Kidney (tissue), 14 donors: Measurements from ENCODE around the gene DLX1. TPM values are rescaled to one million over a fixed set of nuclear protein-coding genes. Genes with fewer than 3 reads are reported as not detected.

Experiments used
- DNase-seq, 5 donors: peaks; one replicate each; pipeline ENCODE4 v3.0.0-alpha.2; 2013 to 2020
- FAIRE-seq: peaks from 2 replicates; lab custom pipeline; 2012; peaks lifted over from hg19 to GRCh38; lab: Jason Lieb, UNC
- H3K27ac ChIP-seq, 2 donors: one replicate each; pipeline ENCODE4 v1.7.0; 2013; ENCODE audit warnings: low read depth in 2 of 2, low read length in 2 of 2, inconsistent platforms in 1 of 2
- H3K27me3 ChIP-seq: one replicate; pipeline ENCODE4 v1.7.1; 2013; ENCODE audit warnings: low read length, inconsistent platforms; ENCODE audit not compliant: control insufficient read depth, insufficient read depth
- H3K36me3 ChIP-seq, 3 donors: one replicate each; pipeline versions ENCODE4 v1.7.0 to v1.7.1; 2013; ENCODE audit warnings: low read length in 3 of 3, control low read depth in 1 of 3, inconsistent platforms in 1 of 3; ENCODE audit not compliant: insufficient read depth in 3 of 3, control insufficient read depth in 2 of 3
- H3K4me1 ChIP-seq, 3 donors: one replicate each; pipeline versions ENCODE4 v1.7.0 to v1.7.1; 2013; ENCODE audit warnings: low read length in 3 of 3, inconsistent platforms in 1 of 3, low read depth in 1 of 3; ENCODE audit not compliant: control insufficient read depth in 2 of 3, insufficient read depth in 2 of 3
- H3K4me3 ChIP-seq, 3 donors: one replicate each; pipeline versions ENCODE4 v1.7.0 to v1.8.1; 2013; ENCODE audit warnings: low read length in 3 of 3, control low read depth in 1 of 3, inconsistent platforms in 1 of 3
- H3K9ac ChIP-seq, 3 donors: one replicate each; pipeline versions ENCODE4 v1.7.0 to v1.7.1; 2013; ENCODE audit warnings: low read length in 3 of 3, control low read depth in 1 of 3, inconsistent platforms in 1 of 3
- H3K9me3 ChIP-seq, 3 donors: one replicate each; pipeline versions ENCODE4 v1.7.0 to v1.7.1; 2013; ENCODE audit warnings: low read length in 3 of 3, control low read depth in 1 of 3, inconsistent platforms in 1 of 3; ENCODE audit not compliant: control insufficient read depth in 2 of 3, insufficient read depth in 1 of 3
- CTCF ChIP-seq: IDR thresholded peaks from 3 replicates; pipeline ENCODE4 v1.5.1; 2012; ENCODE audit warnings: mild to moderate bottlenecking, moderate library complexity, borderline replicate concordance; ENCODE audit not compliant: insufficient read depth; ENCODE audit errors: extremely low read depth
- intact Hi-C: fragments of 100-400 bp; cut with DNase I; formaldehyde crosslinking; loops from one replicate; pipeline ENCODE4 v1.11.1; 2022
- polyA plus RNA-seq: library from polyadenylated mRNA; stranded (reverse); fragments of 350-450 nt; fragmentation: Illumina TruSeq; extraction: RNeasy Lipid Tissue Mini Kit (QIAGEN cat#74804); gene quantifications from one replicate; pipeline ENCODE4 v1.2.3, GENCODE V29; 2014; ENCODE audit warnings: low read depth, low replicate concordance; ENCODE audit not compliant: insufficient read depth
- total RNA-seq: library from RNA; stranded (reverse); fragmentation: NEBNext Ultra II Directional; extraction: Animal tissue kit (Norgen Biotek cat#: 25700); gene quantifications from one replicate; pipeline ENCODE4 v1.2.1, GENCODE V29; 2021
- donor health status: control.
- donor health status: control.
- donor health status: control.
- donor health status: control.
- donor health status: control.
- donor health status: DM: yes; HTN: yes; CAD: no.
- donor health status: Normal renal cell carcinoma (clear cell type).

Gene DLX1
- total and polyA plus RNA-seq, 2 donors from 2014 or later, result not detected

DNA sequence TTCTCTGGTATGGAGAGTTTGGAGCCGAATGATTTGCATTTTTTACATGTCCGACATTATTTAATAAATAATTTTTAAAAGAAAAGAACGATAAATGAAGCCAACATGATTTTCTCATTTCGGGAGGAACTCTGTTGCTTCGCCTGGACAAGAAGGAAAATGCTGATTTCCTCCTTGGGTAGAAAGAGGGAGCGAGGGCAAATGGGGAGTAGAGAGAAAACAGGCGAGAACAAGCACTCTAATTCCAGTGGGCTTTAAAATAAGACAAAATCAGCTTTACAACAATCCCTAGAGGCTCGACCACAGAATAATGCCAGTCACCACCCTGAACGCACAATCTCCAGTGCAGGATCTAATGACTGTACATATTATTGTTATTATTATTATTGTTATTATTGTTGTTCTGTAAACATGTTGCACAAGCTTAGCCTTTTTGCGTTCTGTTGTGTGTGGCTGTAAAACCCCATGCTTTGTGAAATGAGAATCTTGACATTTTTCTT is 3.7 kb downstream of the DLX1 start:
- peak in 2 of 5 donors; percentile 19 to 37 for DNase-seq
- Histone ChIP-seq H3K9ac (no peak overlapping the region), H3K36me3 (no peaks in the 10 kb centered on the region), H3K27ac (no peak overlapping the region), H3K4me1 (peaks cover 0 to 17% (median 0%) of the 10 kb centered on the region in 3 donors), H3K27me3 (peaks cover 85% of the 10 kb centered on the region), H3K9me3 (peaks cover 0 to 6% (median 0%) of the 10 kb centered on the region in 3 donors), H3K4me3 (no peak overlapping the region)
- intact Hi-C loops, result no loop called here
- FAIRE-seq, result no peak
- no peak for TF ChIP-seq CTCF

DNA sequence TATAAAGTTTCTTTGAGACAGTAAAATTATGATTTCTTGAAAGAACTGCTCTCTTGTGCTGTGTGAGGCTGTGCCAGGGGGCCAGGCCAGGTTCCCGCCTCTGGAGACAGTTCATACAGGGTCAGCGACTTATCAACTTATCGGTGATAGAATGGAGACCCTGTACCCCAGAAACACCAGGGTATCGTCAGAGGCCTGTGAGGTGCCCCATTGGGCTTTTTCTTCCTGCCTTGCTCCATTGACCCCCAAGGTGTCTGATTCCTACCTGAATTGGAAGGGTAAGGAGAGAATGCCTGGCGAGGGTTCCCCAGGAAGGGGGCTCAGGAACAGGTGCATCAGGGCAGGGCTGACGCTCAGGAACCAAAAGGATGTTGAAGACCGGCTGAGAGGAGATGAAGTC is 4.3 kb downstream of the DLX1 start:
- Histone ChIP-seq H3K4me3 (no peak overlapping the region), H3K27me3 (peaks cover 81% of the 10 kb centered on the region), H3K36me3 (no peaks in the 10 kb centered on the region), H3K27ac (no peak overlapping the region), H3K4me1 (peaks cover 0 to 11% (median 0%) of the 10 kb centered on the region in 3 donors), H3K9ac (no peak overlapping the region), H3K9me3 (peaks cover 0 to 6% (median 0%) of the 10 kb centered on the region in 3 donors)
- DNase-seq (no peak), FAIRE-seq (no peak)
- intact Hi-C loops, result no loop called here
- no peak for TF ChIP-seq CTCF

DNA sequence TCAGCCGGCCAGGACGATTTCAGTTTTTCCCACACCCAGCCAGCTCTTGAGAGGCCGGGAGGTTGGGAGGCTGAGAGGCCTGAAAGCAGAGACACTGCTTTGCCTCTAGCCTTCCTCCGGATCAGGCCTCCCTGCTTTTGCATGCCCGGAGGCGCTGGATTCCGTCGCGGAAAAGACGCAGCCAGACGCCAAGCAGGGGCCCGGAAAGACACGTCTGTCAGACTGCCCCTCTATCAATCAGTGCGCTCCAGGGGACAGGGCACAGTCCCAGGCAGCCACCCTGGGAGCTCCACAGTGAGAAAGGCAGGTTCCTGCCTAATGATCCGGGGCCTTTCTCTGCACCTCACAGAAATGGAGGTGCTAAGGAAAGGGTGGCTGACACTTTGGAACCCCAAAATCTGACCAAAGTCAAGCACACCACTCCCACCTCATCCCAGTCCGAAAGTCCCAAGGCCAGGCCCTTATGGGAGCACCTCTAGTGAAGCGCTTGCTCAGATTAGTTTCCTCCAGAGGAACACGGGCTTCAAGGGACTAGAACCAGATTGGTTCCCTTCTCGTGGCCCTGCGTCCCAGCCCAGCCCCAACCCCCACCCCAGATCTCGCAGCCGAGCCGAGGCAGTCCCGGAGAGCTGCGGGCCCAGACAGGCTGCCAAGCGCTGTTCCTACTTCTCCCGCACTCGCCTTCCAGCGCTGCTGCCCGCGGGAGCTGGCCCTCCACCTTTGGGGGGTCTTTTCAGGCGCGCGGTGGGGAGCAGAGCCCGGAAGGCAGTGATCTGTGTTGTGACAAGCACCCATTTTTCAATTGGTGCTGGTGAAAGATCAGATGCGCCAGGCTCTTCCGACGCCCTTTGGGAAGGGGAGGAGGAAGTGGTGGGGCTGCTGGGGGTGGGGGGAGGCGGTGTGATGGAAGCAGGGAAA is 5.0 kb downstream of the DLX1 start:
- no peak overlapping the region for H3K27ac ChIP-seq
- H3K27me3 ChIP-seq, result peaks cover 82% of the 10 kb centered on the region
- intact Hi-C loops, result no loop called here
- DNase-seq (peak in 2 of 5 donors; percentile 16 to 18), FAIRE-seq (no peak)
- no peaks in the 10 kb centered on the region for H3K36me3 ChIP-seq
- no peak overlapping the region for H3K4me3 ChIP-seq
- no peak for TF ChIP-seq CTCF
- H3K9ac ChIP-seq, result no peak overlapping the region
- peaks cover 0 to 10% (median 0%) of the 10 kb centered on the region in 3 donors for H3K4me1 ChIP-seq
- H3K9me3 ChIP-seq, result peaks cover 0 to 6% (median 0%) of the 10 kb centered on the region in 3 donors
